Esophagus squamous epithelium (tissue), 4 donors: ENCODE data around the gene DOCK2.

ENCODE experiments used
- POLR2A ChIP-seq, 4 donors: fragments of 450-650 bp; IDR thresholded peaks; one replicate each; pipeline ENCODE4 v1.6.1; 2017; ENCODE audit warnings: antibody characterized with exemption in 4 of 4, mild to moderate bottlenecking in 4 of 4, moderate library complexity in 3 of 4
- TF ChIP-seq, protein P1 (sequence below), 6 experiments: fragments of 450-650 bp in 4 of 6; fragments of 200-600 bp in 2 of 6; sonication (generic) in 2 of 6; IDR thresholded peaks; one replicate each; pipeline ENCODE4 v1.5.1; 2016 to 2019; ENCODE audit warnings: antibody characterized with exemption in 6 of 6, mild to moderate bottlenecking in 4 of 6, moderate library complexity in 4 of 6

DNA sequence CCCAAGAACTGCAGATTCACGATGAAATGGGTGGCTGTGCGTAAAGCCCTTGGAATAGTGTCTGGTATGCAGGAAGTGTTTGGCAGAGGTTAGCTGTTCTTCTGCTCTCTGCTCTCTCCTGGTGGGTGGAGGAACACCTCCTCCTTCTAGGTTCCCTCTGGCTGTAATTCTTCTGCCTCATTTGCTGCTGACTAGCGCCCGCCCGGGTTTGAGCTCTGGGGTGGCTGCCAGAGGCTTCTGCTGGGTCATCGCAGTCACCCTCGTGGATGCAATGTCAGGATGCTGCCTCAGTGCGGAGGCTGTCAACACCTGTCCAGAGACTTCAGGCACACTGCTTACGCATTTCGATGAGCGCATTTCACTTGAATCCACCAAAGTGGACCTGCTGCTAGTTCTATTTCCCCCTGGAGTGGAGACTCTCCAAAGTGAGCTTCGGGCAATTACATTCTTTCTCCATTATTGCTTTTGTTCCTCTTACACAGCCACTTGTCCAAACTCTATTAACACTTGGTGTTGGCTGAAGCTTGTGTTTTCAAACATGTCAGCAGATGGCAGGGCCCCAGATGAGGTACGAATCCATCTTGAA lies 11.7 kb downstream of the DOCK2 start:
- TF ChIP-seq, protein P1, sequence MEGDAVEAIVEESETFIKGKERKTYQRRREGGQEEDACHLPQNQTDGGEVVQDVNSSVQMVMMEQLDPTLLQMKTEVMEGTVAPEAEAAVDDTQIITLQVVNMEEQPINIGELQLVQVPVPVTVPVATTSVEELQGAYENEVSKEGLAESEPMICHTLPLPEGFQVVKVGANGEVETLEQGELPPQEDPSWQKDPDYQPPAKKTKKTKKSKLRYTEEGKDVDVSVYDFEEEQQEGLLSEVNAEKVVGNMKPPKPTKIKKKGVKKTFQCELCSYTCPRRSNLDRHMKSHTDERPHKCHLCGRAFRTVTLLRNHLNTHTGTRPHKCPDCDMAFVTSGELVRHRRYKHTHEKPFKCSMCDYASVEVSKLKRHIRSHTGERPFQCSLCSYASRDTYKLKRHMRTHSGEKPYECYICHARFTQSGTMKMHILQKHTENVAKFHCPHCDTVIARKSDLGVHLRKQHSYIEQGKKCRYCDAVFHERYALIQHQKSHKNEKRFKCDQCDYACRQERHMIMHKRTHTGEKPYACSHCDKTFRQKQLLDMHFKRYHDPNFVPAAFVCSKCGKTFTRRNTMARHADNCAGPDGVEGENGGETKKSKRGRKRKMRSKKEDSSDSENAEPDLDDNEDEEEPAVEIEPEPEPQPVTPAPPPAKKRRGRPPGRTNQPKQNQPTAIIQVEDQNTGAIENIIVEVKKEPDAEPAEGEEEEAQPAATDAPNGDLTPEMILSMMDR (IDR thresholded peaks at IDR 0.05) = no peak
- TF ChIP-seq POLR2A (IDR thresholded peaks at IDR 0.05) = no peak
